Gastroesophageal sphincter (tissue), 3 donors: ENCODE results near the gene TBC1D3.
"Not testable (repeated sequence)": the region's sequence is repeated elsewhere in the genome, so short reads cannot be mapped to it uniquely, and the experiment has no call there.

ENCODE experiments used
- EP300 ChIP-seq: sonication (generic); formaldehyde crosslinking; IDR thresholded peaks from one replicate; pipeline ENCODE4 v1.6.1; 2017; ENCODE audit warnings: antibody characterized with exemption, mild to moderate bottlenecking
- TF ChIP-seq, protein P1 (sequence below), 4 experiments: fragments of 200-600 bp in 2 of 4; fragments of 450-650 bp in 2 of 4; sonication (generic) in 1 of 4; IDR thresholded peaks; one replicate each; pipeline ENCODE4 v1.5.1; 2017 to 2019; ENCODE audit warnings: antibody characterized with exemption in 4 of 4, mild to moderate bottlenecking in 2 of 4, moderate library complexity in 2 of 4

DNA sequence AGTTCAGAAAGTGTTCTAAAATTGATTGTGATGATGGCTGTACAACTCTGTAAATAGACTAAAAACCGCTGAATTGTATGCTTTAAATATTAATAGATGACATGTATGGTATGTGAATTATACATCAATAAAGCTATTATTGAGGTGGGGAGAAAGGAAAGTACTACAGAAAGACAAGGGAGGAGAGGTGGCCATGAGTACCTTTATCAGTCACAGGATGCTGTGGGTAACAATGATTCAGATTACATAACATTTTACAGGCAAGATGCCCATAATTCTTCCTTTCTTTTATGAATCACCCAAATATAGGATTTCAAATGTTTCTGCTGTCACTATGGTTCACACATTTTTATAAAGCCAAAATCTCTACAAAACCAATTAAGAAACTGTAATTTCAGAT lies 28.5 kb upstream of the TBC1D3 start:
- TF ChIP-seq, protein P1, sequence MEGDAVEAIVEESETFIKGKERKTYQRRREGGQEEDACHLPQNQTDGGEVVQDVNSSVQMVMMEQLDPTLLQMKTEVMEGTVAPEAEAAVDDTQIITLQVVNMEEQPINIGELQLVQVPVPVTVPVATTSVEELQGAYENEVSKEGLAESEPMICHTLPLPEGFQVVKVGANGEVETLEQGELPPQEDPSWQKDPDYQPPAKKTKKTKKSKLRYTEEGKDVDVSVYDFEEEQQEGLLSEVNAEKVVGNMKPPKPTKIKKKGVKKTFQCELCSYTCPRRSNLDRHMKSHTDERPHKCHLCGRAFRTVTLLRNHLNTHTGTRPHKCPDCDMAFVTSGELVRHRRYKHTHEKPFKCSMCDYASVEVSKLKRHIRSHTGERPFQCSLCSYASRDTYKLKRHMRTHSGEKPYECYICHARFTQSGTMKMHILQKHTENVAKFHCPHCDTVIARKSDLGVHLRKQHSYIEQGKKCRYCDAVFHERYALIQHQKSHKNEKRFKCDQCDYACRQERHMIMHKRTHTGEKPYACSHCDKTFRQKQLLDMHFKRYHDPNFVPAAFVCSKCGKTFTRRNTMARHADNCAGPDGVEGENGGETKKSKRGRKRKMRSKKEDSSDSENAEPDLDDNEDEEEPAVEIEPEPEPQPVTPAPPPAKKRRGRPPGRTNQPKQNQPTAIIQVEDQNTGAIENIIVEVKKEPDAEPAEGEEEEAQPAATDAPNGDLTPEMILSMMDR (IDR thresholded peaks at IDR 0.05) = not testable (repeated sequence)
- TF ChIP-seq EP300 = not testable (repeated sequence)
